ENCODE results near the gene PFKP.

Gene PFKP

GRCh38 chr10:3125527-3126170 lies 58.3 kb downstream of the PFKP start (continued):
- no peak for TF ChIP-seq INSM2 (tag by site-specific recombination; IDR thresholded peaks at IDR 0.05)
- TF ChIP-seq ZBTB7A (tag by site-specific recombination; IDR thresholded peaks at IDR 0.05; ENCODE audit: low read depth) = no peak
- TF ChIP-seq HOXC10 (CRISPR knock-in tag; IDR thresholded peaks at IDR 0.05) = no peak

- peaks cover 12% of the 10 kb centered on the region; the same call in 1 of the 2 replicates for H3K4me1 ChIP-seq (ENCODE audit: control insufficient read depth, insufficient read depth, low read length)
- peak overlapping the region; percentile 61; the same call in 1 of the 2 replicates for H3K27ac ChIP-seq (ENCODE audit: extremely low read depth, low read depth, low read length)
- no peak for TF ChIP-seq ZBTB17 (tag by site-specific recombination; IDR thresholded peaks at IDR 0.05)
- no peak for TF ChIP-seq ZNF280C (tag by site-specific recombination; IDR thresholded peaks at IDR 0.05)
- TF ChIP-seq ZNF366 (tag by site-specific recombination; conservative IDR thresholded peaks at IDR 0.05) = no peak
- no peak for TF ChIP-seq ZNF514 (tag by site-specific recombination; IDR thresholded peaks at IDR 0.05)
- no peak for TF ChIP-seq ZBTB48 (tag by site-specific recombination; IDR thresholded peaks at IDR 0.05)
- TF ChIP-seq ZNF138 (tag by site-specific recombination; IDR thresholded peaks at IDR 0.05; ENCODE audit: borderline replicate concordance) = no peak
- no peak for TF ChIP-seq FEZF1 (tag by site-specific recombination; IDR thresholded peaks at IDR 0.05)
- TF ChIP-seq ZNF221 (tag by site-specific recombination; IDR thresholded peaks at IDR 0.05; ENCODE audit: borderline replicate concordance) = no peak
- no peak for TF ChIP-seq SP2 (tag by site-specific recombination; IDR thresholded peaks at IDR 0.05)
- TF ChIP-seq TCF7L2 (IDR thresholded peaks at IDR 0.05; ENCODE audit: borderline replicate concordance, low read depth, low read length) = no peak
- no peak for TF ChIP-seq ZNF658 (tag by site-specific recombination; IDR thresholded peaks at IDR 0.05)
- TF ChIP-seq HOXD13 (CRISPR knock-in tag; IDR thresholded peaks at IDR 0.05; ENCODE audit: borderline replicate concordance) = no peak
- peaks cover 11 to 70% of the 10 kb centered on the region in 2 experiments; a peak in 2 of 3 replicates for H3K36me3 ChIP-seq (ENCODE audit: control insufficient read depth in 2 of 2, insufficient read depth in 1 of 2, low read length in 2 of 2)
- no peaks in the 10 kb centered on the region for H3K9me3 ChIP-seq (ENCODE audit: control insufficient read depth, insufficient read depth, low read depth, low read length)
- CTCF ChIA-PET = no interaction called here
- POLR2A ChIA-PET = no interaction called here
- H3K4me3 ChIP-seq (ENCODE audit: low read depth, low read length) = no peak overlapping the region
Measured at GRCh38 chr10:3126249-3126648, 58.9 kb downstream of the PFKP start.

GRCh38 chr10:3126741-3127346 lies 59.5 kb downstream of the PFKP start:
- Histone ChIP-seq H3K27ac (ENCODE audit: extremely low read depth, low read depth, low read length) (peak overlapping the region; percentile 61), H3K4me1 (ENCODE audit: control insufficient read depth, insufficient read depth, low read length) (peaks cover 12% of the 10 kb centered on the region; the same call in 1 of the 2 replicates), H3K4me3 (ENCODE audit: low read depth, low read length) (no peak overlapping the region), H3K36me3 (ENCODE audit: control insufficient read depth in 2 of 2, insufficient read depth in 1 of 2, low read length in 2 of 2) (peaks cover 11 to 72% of the 10 kb centered on the region in 2 experiments; a peak in 2 of 3 replicates), H3K9me3 (ENCODE audit: control insufficient read depth, insufficient read depth, low read depth, low read length) (no peaks in the 10 kb centered on the region)
- POLR2A ChIA-PET = interaction anchor here (0.6 kb wide), 1 partner anchor 26 kb away, joined by 5 read pairs; no protein-coding TSS in a partner anchor
- CTCF ChIA-PET = no interaction called here
- TF ChIP-seq ZNF560 (tag by site-specific recombination; IDR thresholded peaks at IDR 0.05; ENCODE audit: borderline replicate concordance) (no peak), WT1 (tag by site-specific recombination; IDR thresholded peaks at IDR 0.05) (peak; percentile 52; the same call in 1 of the 2 replicates), KLF9 (tag by site-specific recombination; IDR thresholded peaks at IDR 0.05; ENCODE audit: low read depth) (peak; percentile 52; the same call in 1 of the 2 replicates), ZBTB8A (tag by site-specific recombination; IDR thresholded peaks at IDR 0.05) (0 out of 2 replicates have a peak, but pooled peaks have one; percentile 41), ZNF629 (tag by site-specific recombination; IDR thresholded peaks at IDR 0.05) (peak; percentile 57; the same call in 1 of the 2 replicates), ZIC2 (tag by site-specific recombination; IDR thresholded peaks at IDR 0.05) (peak; percentile 96), ZBTB17 (tag by site-specific recombination; IDR thresholded peaks at IDR 0.05) (no peak), PATZ1 (tag by site-specific recombination; IDR thresholded peaks at IDR 0.05) (peak; percentile 66; the same call in 1 of the 2 replicates), SP2 (tag by site-specific recombination; IDR thresholded peaks at IDR 0.05) (peak; percentile 58), KLF17 (tag by site-specific recombination; IDR thresholded peaks at IDR 0.05) (peak; percentile 57; the same call in 1 of the 2 replicates), ZFHX2 (tag by site-specific recombination; conservative IDR thresholded peaks at IDR 0.05) (peak; percentile 51), ZNF2 (tag by site-specific recombination; IDR thresholded peaks at IDR 0.05) (0 out of 2 replicates have a peak, but pooled peaks have one; percentile 34)

Data from HEK293 (cell line).